Urothelium cell line (cell line): Measurements from ENCODE around the gene GPC4.
A peak's percentile ranks its signal among the peaks of the same experiment; 100 is the strongest.

Experiments
- DNase-seq: peaks from one replicate; pipeline ENCODE4 v3.0.0; 2011; ENCODE audit warnings: low spot score, mixed read lengths
- FAIRE-seq: peaks from 2 replicates; lab custom pipeline; 2011; peaks lifted over from hg19 to GRCh38; lab: Jason Lieb, UNC

The GPC4 gene

GRCh38 chrX:133412246-133412645 lies 3.0 kb downstream of the GPC4 start:
- FAIRE-seq, result no peak
- DNase-seq, result peak; percentile 6

GRCh38 chrX:133410550-133410949 lies 4.7 kb downstream of the GPC4 start:
- no peak for DNase-seq
- no peak for FAIRE-seq

- DNase-seq (no peak), FAIRE-seq (no peak)
Measured at GRCh38 chrX:133405498-133406185, 9.6 kb downstream of the GPC4 start.

DNA sequence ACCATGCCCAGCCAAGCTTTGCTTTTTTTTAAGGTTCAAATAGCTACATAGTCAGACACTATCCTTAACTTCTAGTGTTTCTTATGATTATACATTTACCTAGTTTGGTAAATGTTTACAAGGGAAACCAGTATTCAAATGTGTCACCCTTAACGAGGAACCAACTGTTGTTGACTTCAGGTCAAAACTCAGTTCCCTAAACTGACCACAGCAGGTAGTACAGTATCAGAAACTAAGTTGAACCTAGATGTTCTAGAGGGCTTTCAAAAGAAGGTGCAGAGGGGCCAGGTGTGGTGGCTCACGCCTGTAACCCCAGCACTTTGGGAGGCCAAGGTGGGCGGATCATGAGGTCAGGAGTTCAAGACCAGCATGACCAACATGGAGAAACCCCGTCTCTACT lies 11.3 kb downstream of the GPC4 start:
- DNase-seq (no peak), FAIRE-seq (no peak)

- no peak for FAIRE-seq
- no peak for DNase-seq
Measured at GRCh38 chrX:133402830-133403625, 12.3 kb downstream of the GPC4 start.

- peak; percentile 0 for DNase-seq
- no peak for FAIRE-seq
Measured at GRCh38 chrX:133402042-133402453, 13.2 kb downstream of the GPC4 start.

- no peak for FAIRE-seq
- no peak for DNase-seq
Measured at GRCh38 chrX:133401536-133401935, 13.8 kb downstream of the GPC4 start.

GRCh38 chrX:133399411-133399810 lies 15.9 kb downstream of the GPC4 start:
- no peak for DNase-seq
- no peak for FAIRE-seq

DNA sequence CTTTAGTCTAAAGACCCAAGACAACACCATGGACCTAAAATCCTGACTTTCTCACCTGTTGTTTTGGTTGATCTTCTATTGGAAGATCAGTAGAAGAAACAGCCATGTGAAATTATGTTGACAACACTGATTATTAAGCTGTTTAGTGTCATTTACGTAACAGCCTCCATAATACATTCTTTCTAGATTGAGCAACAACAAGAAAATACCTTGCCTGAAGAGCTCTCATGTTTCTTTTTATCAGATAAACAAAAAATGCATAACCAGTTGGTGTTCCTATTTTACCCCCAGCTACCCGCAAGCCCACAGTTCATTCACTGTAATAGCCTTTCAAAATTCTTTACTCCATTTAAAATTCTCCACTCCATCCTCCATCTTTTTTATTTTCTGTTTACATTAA lies 20.5 kb downstream of the GPC4 start:
- DNase-seq (no peak), FAIRE-seq (no peak)

- FAIRE-seq (no peak), DNase-seq (no peak)
Measured at GRCh38 chrX:133392671-133393070, 22.6 kb downstream of the GPC4 start.

DNA sequence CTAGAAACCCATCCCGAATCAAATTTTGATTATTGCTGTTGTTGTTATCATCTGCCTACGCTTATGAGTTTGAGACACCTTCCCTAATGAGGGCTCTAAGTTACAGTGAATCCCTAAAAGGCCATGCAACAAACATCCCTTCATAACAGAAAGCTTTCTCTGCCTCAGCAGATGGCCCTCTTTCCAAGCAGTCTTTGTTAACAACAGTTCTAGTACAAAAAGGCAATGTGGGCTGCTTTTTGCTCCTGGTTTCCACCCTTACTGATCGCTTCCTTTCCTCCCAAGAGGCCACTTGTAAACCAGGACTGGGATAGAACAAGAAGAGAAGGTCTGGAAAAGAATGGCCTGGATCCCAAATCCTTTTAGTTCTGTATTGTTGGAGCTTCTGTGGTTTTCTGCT lies 24.2 kb downstream of the GPC4 start:
- DNase-seq (no peak), FAIRE-seq (no peak)

- no peak for FAIRE-seq
Measured at GRCh38 chrX:133390676-133391075, 24.6 kb downstream of the GPC4 start.

GRCh38 chrX:133389975-133390374 lies 25.3 kb downstream of the GPC4 start:
- no peak for FAIRE-seq

More at GRCh38 chrX:133390676-133391075, 24.6 kb downstream of the GPC4 start:
- DNase-seq, result no peak

DNA sequence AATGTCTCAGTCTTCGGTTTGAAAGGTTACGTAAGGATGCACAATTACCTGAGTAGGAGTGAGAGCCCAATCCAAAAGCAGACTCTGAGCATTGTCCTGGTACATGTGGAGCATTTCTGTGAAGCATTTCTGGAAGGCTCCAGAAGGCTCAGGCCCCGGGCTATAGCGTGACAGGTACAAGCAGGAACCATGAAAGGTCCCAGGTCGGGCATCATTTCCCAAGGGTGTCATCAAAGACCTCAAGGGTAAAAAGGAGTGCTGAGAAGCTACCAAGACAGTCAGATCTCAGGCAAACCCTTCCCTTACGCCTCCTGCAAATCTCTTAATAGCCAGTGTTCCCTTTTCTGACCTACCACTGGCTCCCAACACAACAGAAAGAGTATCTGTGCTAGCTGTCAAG lies 30.8 kb downstream of the GPC4 start:
- FAIRE-seq (no peak), DNase-seq (no peak)

More at GRCh38 chrX:133389975-133390374, 25.3 kb downstream of the GPC4 start:
- no peak for DNase-seq

- no peak for FAIRE-seq
- no peak for DNase-seq
Measured at GRCh38 chrX:133380711-133381619, 34.3 kb downstream of the GPC4 start.

DNA sequence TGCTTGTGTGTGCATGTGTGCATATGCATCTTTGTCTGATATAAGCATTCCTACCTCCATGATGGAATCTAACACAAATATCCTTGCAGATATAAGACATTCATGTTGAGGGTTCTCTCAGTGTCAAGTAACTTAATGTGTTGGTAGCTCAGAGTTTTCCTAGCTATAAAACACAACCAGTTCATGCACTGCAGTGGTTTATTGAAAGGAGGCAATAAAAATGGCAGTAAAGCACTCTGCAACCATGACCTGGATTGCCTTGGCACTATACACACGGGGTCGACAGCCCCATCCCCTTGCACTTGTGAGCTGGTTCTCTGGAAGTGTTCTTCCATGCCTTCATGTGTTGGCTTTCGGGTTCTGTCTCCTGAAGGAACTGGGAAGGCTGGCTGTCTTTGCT lies 38.9 kb downstream of the GPC4 start:
- FAIRE-seq, result no peak

GRCh38 chrX:133375615-133376340 lies 39.5 kb downstream of the GPC4 start:
- DNase-seq, result no peak
- no peak for FAIRE-seq

More for the DNA sequence above, 38.9 kb downstream of the GPC4 start:
- no peak for DNase-seq

GRCh38 chrX:133374874-133375387 lies 40.4 kb downstream of the GPC4 start:
- FAIRE-seq (no peak), DNase-seq (no peak)

DNA sequence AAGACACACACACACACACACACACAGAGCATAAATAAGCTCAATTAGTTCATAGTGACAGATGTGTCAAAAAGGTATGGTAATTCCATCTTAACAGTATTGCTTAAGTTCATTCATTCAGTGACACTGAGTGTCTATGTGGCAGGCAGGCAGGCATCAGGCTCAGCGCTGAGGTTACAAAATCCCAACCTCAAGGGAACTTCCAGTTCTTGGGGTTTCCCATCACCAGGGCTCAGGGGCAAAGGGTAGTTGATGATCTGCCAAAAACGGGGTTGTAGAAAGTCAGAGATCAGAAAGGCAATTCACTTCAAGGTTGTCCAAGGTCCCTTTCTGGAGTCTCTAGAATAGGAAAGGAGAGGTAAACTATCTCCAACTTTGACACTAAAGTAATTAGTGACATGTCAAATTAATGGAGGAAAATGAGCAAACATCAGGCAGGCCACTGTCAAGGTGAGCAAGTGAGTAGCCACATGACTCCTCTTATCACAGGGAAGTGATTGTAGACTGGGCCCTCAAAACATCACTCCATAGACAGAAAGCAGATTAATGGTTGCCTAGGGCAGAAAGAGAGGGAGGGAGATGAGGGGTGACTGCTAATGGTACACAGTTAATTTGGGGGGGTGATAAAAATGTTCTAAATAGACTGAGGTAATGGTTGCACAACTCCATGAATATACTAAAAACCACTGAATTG lies 41.8 kb downstream of the GPC4 start:
- FAIRE-seq (no peak), DNase-seq (no peak)
